Measurements from ENCODE around the gene MVD.

- TF ChIP-seq CTCF (conservative IDR thresholded peaks at IDR 0.05; ENCODE audit: low read depth, low read length) = no peak
- TF ChIP-seq RCOR1 (IDR thresholded peaks at IDR 0.05; ENCODE audit: insufficient replicate concordance, low read length) = no peak
- TF ChIP-seq CHD1 (IDR thresholded peaks at IDR 0.05; ENCODE audit: low read depth, low read length) = no peak
- no peak for TF ChIP-seq POLR2A (IDR thresholded peaks at IDR 0.05; ENCODE audit: low read depth, low read length)
These were observed 39.0 kb downstream of the MVD start for GRCh38 chr16:88623858-88624257.
